K562 (cell line): ENCODE results near the gene TBC1D1. TPM values are rescaled to one million over a fixed set of nuclear protein-coding genes. Genes with fewer than 3 reads are reported as not detected.

Source experiments
- ATF3 ChIP-seq, 2 experiments: fragments of 450-650 bp in 1 of 2; sonication (generic) in 1 of 2; formaldehyde crosslinking in 1 of 2; IDR thresholded peaks in 1 of 2; conservative IDR thresholded peaks in 1 of 2; 2 replicates each; pipeline versions ENCODE4 v1.6.1 to v1.8.1; 2016 to 2023; ENCODE audit warnings: mild to moderate bottlenecking in 2 of 2, moderate library complexity in 2 of 2, inconsistent platforms in 1 of 2, missing genetic modification reagents in 1 of 2
- E4F1 ChIP-seq: fragments of 250-450 bp; sonication (Bioruptor Pico); IDR thresholded peaks from 2 replicates; pipeline ENCODE4 v1.5.0; 2021; ENCODE audit warnings: mild to moderate bottlenecking, borderline replicate concordance
- MGA ChIP-seq: fragments of 450-650 bp; IDR thresholded peaks from 2 replicates; pipeline ENCODE4 v1.6.1; 2016; ENCODE audit warnings: mild to moderate bottlenecking, moderate library complexity
- NFATC3 ChIP-seq: fragments of 450-650 bp; IDR thresholded peaks from 2 replicates; pipeline ENCODE4 v1.6.1; 2017; ENCODE audit warnings: mild to moderate bottlenecking
- ZFP1 ChIP-seq: fragments of 450-650 bp; formaldehyde crosslinking; IDR thresholded peaks from 2 replicates; pipeline ENCODE4 v1.4.0; 2020; ENCODE audit warnings: mild to moderate bottlenecking, mixed read lengths
- ZHX1 ChIP-seq: fragments of 150-350 bp; conservative IDR thresholded peaks from 2 replicates; pipeline ENCODE4 v1.6.1; 2014; ENCODE audit warnings: low read length
- ZNF175 ChIP-seq: fragments of 200-800 bp; sonication (Bioruptor generic); IDR thresholded peaks from 2 replicates; pipeline ENCODE4 v1.6.1; 2016; ENCODE audit warnings: low read depth, mild to moderate bottlenecking, missing genetic modification characterization, missing compliant biosample characterization
- polyA plus RNA-seq, 8 experiments: library from polyadenylated mRNA; depleted of rRNA in 4 of 8; stranded (reverse) in 5 of 8; unstranded in 3 of 8; fragments of >200 nt; fragmentation: Nextera tagmentation in 2 of 8; fragmentation: Illumina TruSeq in 1 of 8; extraction: Ambion mirVana in 2 of 8; extraction: Trizol in 1 of 8; gene quantifications; 2 replicates each; pipeline versions ENCODE4 v1.2.1 to v1.2.3, GENCODE V29; 2011 to 2014; ENCODE audit warnings: inconsistent platforms in 1 of 8, missing spikeins in 1 of 8
- total RNA-seq, 7 experiments: library from RNA; depleted of rRNA in 6 of 7; stranded (reverse); fragments of >200 nt in 6 of 7; fragmentation: Illumina TruSeq in 2 of 7; extraction: Trizol in 2 of 7; gene quantifications; 2 replicates each; pipeline versions ENCODE4 v1.2.1 to v1.2.3, GENCODE V29; 2011 to 2021; ENCODE audit warnings: low replicate concordance in 1 of 7

The TBC1D1 gene
- total and polyA plus RNA-seq, 9 of the 15 experiments (the other 6 are each of a cell fraction or from before 2014, with no cell fraction given) = 0.59 to 14.2 (median 8.8) TPM

GRCh38 chr4:37977471-37978247 is 86.8 kb downstream of the TBC1D1 start (continued):
- TF ChIP-seq E4F1 (no peak), ZFP1 (CRISPR knock-in tag) (no peak), NFATC3 (no peak), MGA (peak; percentile 92), ATF3 (IDR thresholded peaks at IDR 0.05) (no peak), ATF3 (CRISPR knock-in tag; conservative IDR thresholded peaks at IDR 0.05) (no peak), ZNF175 (CRISPR knock-in tag) (no peak), ZHX1 (no peak)
